ENCODE measurements around the gene WWOX.

DNA sequence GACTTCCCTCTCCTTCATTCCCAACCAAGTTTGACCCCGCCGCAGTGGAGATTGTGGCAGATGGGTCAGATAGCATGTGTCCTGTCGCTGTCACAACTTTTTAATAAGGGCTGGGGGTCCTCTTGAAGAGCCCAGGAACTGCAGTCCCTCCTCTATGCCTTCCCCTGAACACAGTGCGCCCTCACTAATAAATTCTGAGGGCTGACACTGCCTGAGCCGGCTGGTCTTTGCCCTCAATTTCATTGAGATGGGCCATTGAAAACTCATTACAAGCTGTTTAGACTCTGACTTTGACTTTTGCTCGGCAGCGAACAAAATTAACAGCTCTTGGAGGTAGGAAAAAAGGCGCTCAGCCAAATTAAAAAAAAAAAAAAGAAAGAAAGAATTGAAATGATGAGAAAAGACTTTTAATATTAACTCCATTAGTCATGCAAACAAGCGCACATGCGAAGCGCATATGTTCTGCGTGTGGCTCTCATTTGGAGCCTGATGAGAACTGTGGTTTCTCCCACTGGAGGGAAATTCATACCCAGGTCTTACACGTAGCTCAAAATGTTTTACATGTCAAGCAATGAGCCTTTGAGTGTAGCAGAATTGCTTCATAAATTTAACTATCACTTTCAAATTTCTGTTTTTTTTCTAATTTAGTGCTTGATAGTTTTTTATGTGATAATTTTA is 704.7 kb downstream of the WWOX start:
- TF ChIP-seq, protein P1, sequence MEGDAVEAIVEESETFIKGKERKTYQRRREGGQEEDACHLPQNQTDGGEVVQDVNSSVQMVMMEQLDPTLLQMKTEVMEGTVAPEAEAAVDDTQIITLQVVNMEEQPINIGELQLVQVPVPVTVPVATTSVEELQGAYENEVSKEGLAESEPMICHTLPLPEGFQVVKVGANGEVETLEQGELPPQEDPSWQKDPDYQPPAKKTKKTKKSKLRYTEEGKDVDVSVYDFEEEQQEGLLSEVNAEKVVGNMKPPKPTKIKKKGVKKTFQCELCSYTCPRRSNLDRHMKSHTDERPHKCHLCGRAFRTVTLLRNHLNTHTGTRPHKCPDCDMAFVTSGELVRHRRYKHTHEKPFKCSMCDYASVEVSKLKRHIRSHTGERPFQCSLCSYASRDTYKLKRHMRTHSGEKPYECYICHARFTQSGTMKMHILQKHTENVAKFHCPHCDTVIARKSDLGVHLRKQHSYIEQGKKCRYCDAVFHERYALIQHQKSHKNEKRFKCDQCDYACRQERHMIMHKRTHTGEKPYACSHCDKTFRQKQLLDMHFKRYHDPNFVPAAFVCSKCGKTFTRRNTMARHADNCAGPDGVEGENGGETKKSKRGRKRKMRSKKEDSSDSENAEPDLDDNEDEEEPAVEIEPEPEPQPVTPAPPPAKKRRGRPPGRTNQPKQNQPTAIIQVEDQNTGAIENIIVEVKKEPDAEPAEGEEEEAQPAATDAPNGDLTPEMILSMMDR (IDR thresholded peaks at IDR 0.05) = no peak
- TF ChIP-seq POLR2A (IDR thresholded peaks at IDR 0.05) = no peak
